K562 (cell line): ENCODE data around the gene BMP10. TPM values are rescaled to one million over a fixed set of nuclear protein-coding genes. Genes with fewer than 3 reads are reported as not detected.

ENCODE experiments used
- ATAC-seq: fragments of 200-7000 bp; cut with Tn5 transposase; 3 replicates; pipeline ENCODE4 v1.9.1; 2020; ENCODE audit warnings: moderate library complexity
- BruUV-seq: library from RNA; stranded (reverse); fragments of 400-500 nt; replicated peaks from 2 replicates; lab custom pipeline; 2021; lab: Mats Ljungman, UMichigan
- CTCF ChIA-PET: fragments of 300-600 bp; formaldehyde crosslinking; extraction: SDS; loops from one replicate; lab custom pipeline; 2021; ENCODE audit warnings: low intra/inter-chr PET ratio; lab: Yijun Ruan, JAX
- POLR2A ChIA-PET: fragments of 300-600, 350-650 bp; sonication (Branson Sonifier 250); formaldehyde crosslinking; extraction: SDS; loops from one replicate; lab custom pipeline; 2021; ENCODE audit warnings: antibody characterized with exemption, inconsistent platforms; lab: Yijun Ruan, JAX
- DNase-seq, 4 experiments: peaks; one replicate each; pipeline versions ENCODE4 v3.0.0 to v3.0.0-alpha.2; 2011 to 2018; ENCODE audit warnings: low spot score in 3 of 4, mixed read lengths in 3 of 4; ENCODE audit errors: extremely low read depth in 1 of 4
- FAIRE-seq: peaks from 2 replicates; lab custom pipeline; 2011; peaks lifted over from hg19 to GRCh38; lab: Jason Lieb, UNC
- H2AFZ ChIP-seq: 2 replicates; pipeline ENCODE4 v1.6.0; 2011; ENCODE audit warnings: low read depth, low read length, control low read depth, inconsistent platforms
- H3K27ac ChIP-seq: fragments of 200-600 bp; 3 replicates; pipeline ENCODE4 v1.8.0; 2011; ENCODE audit warnings: low read depth, mild to moderate bottlenecking, control low read depth, inconsistent platforms, low read length, moderate library complexity, mixed read lengths; ENCODE audit errors: extremely low read depth
- H3K27me3 ChIP-seq, 2 experiments: fragments of 300-600 bp in 1 of 2; 2 replicates in 1 of 2; 3 replicates in 1 of 2; pipeline versions ENCODE4 v1.6.0 to v1.8.0; 2011; ENCODE audit warnings: inconsistent platforms in 2 of 2, low read length in 2 of 2, mild to moderate bottlenecking in 1 of 2, mixed read lengths in 1 of 2, moderate library complexity in 1 of 2; ENCODE audit not compliant: control insufficient read depth in 2 of 2, insufficient read depth in 2 of 2
- H3K36me3 ChIP-seq: fragments of 300-600 bp; 3 replicates; pipeline ENCODE4 v1.8.0; 2011; ENCODE audit warnings: mild to moderate bottlenecking, low read length, inconsistent platforms; ENCODE audit not compliant: control insufficient read depth, insufficient read depth
- H3K4me1 ChIP-seq, 2 experiments: fragments of 200-600 bp in 1 of 2; replicated peaks in 1 of 2; 2 replicates in 1 of 2; 3 replicates in 1 of 2; pipeline versions ENCODE4 v1.5.1 to v1.8.0; 2011; ENCODE audit warnings: inconsistent platforms in 2 of 2, low read length in 2 of 2, mild to moderate bottlenecking in 1 of 2, mixed read lengths in 1 of 2, moderate library complexity in 1 of 2; ENCODE audit not compliant: control insufficient read depth in 2 of 2, insufficient read depth in 2 of 2
- H3K4me2 ChIP-seq: 2 replicates; pipeline ENCODE4 v1.6.1; 2011; ENCODE audit warnings: low read length, control low read depth, inconsistent platforms, mixed read lengths; ENCODE audit not compliant: insufficient read depth
- H3K4me3 ChIP-seq: fragments of 200-600 bp; sonication (generic), shearing (Covaris generic); 2 replicates; pipeline ENCODE4 v1.5.1; 2016; ENCODE audit warnings: control low read depth, inconsistent platforms
- H3K79me2 ChIP-seq: fragments of 200-600 bp; 3 replicates; pipeline ENCODE4 v1.8.0; 2011; ENCODE audit warnings: low read length, inconsistent platforms; ENCODE audit not compliant: control insufficient read depth, insufficient read depth
- H3K9ac ChIP-seq, 2 experiments: 2 replicates each; pipeline versions ENCODE4 v1.6.0 to v1.6.1; 2011; ENCODE audit warnings: low read depth in 2 of 2, low read length in 2 of 2, control low read depth in 1 of 2, inconsistent platforms in 1 of 2, mild to moderate bottlenecking in 1 of 2, mixed read lengths in 1 of 2; ENCODE audit not compliant: insufficient read depth in 1 of 2
- H3K9me1 ChIP-seq: one replicate; pipeline ENCODE4 v1.6.0; 2011; ENCODE audit warnings: inconsistent platforms, mild to moderate bottlenecking, low read length, moderate library complexity; ENCODE audit not compliant: control insufficient read depth, insufficient read depth
- H3K9me3 ChIP-seq: replicated peaks from 2 replicates; pipeline ENCODE4 v1.5.1; 2011; ENCODE audit warnings: low read depth, low read length, inconsistent platforms; ENCODE audit not compliant: control insufficient read depth, insufficient read depth
- H4K20me1 ChIP-seq: replicated peaks from 2 replicates; pipeline ENCODE4 v1.6.1; 2011; ENCODE audit warnings: low read length, inconsistent platforms, mixed read lengths; ENCODE audit not compliant: control insufficient read depth, insufficient read depth
- CTBP1 ChIP-seq: fragments of 450-650 bp; IDR thresholded peaks from 2 replicates; pipeline ENCODE4 v1.6.1; 2016; ENCODE audit warnings: borderline replicate concordance
- FOSL1 ChIP-seq: fragments of 200-800 bp; sonication (Bioruptor generic); conservative IDR thresholded peaks from 2 replicates; pipeline ENCODE4 v1.6.1; 2016; ENCODE audit warnings: missing genetic modification characterization, missing compliant biosample characterization
- MCM2 ChIP-seq: fragments of 450-650 bp; IDR thresholded peaks from 2 replicates; pipeline ENCODE4 v1.6.1; 2017; ENCODE audit warnings: low read depth, mild to moderate bottlenecking
- NR2C1 ChIP-seq, 2 experiments: fragments of 450-650 bp; IDR thresholded peaks; 2 replicates each; pipeline ENCODE4 v1.6.1; 2017; ENCODE audit warnings: mild to moderate bottlenecking in 2 of 2, antibody characterized with exemption in 1 of 2, inconsistent platforms in 1 of 2, missing compliant biosample characterization in 1 of 2, missing genetic modification characterization in 1 of 2
- THRA ChIP-seq: fragments of 450-650 bp; IDR thresholded peaks from 2 replicates; pipeline ENCODE4 v1.6.1; 2017; ENCODE audit warnings: mild to moderate bottlenecking, moderate library complexity
- ZEB2 ChIP-seq: fragments of 450-650 bp; IDR thresholded peaks from 2 replicates; pipeline ENCODE4 v1.6.1; 2016
- in situ Hi-C: fragments of 300-500 bp; cut with MboI; formaldehyde crosslinking; loops from 4 replicates; pipeline ENCODE4 v1.15.0; 2018; ENCODE audit warnings: inconsistent platforms, mixed read lengths
- intact Hi-C: fragments of 100-400 bp; cut with micrococcal nuclease; formaldehyde crosslinking; loops from 2 replicates; pipeline ENCODE4 v1.14.2; 2022
- polyA plus RNA-seq, 8 experiments: library from polyadenylated mRNA; depleted of rRNA in 4 of 8; stranded (reverse) in 5 of 8; unstranded in 3 of 8; fragments of >200 nt; fragmentation: Nextera tagmentation in 2 of 8; fragmentation: Illumina TruSeq in 1 of 8; extraction: Ambion mirVana in 2 of 8; extraction: Trizol in 1 of 8; gene quantifications; 2 replicates each; pipeline versions ENCODE4 v1.2.1 to v1.2.3, GENCODE V29; 2011 to 2014; ENCODE audit warnings: inconsistent platforms in 1 of 8, missing spikeins in 1 of 8
- total RNA-seq, 7 experiments: library from RNA; depleted of rRNA in 6 of 7; stranded (reverse); fragments of >200 nt in 6 of 7; fragmentation: Illumina TruSeq in 2 of 7; extraction: Trizol in 2 of 7; gene quantifications; 2 replicates each; pipeline versions ENCODE4 v1.2.1 to v1.2.3, GENCODE V29; 2011 to 2021; ENCODE audit warnings: low replicate concordance in 1 of 7

The BMP10 gene
- total and polyA plus RNA-seq, 9 of the 15 experiments (the other 6 are each of a cell fraction or from before 2014, with no cell fraction given), result 0.11 to 0.91 (median 0.43) TPM

- no peak for TF ChIP-seq THRA
- peak; percentile 54; the same call in 1 of the 2 replicates for TF ChIP-seq CTBP1
- TF ChIP-seq MCM2, result no peak
- peak; percentile 24; the same call in 1 of the 2 replicates for TF ChIP-seq ZEB2
Measured at GRCh38 chr2:68849579-68850030, 21.6 kb downstream of the BMP10 start (continued).

DNA sequence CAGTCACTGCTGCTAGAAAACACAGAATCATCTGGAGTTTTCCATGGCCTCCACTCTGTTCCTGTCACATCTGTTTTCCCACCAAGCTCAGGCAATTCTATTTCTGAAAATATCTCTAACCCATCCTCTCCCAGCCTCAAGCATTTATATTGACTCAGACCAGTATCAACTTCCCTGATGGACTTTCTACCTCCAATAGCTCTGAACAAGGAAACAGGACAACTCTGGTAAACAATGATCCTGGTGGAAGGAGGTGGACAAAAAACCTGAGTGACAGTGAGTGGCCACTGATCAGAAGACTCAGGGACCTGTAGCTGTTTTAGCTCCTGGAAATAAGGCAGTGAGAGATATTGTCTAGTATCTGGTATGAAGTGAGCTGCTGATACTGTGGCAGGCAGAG, 23.4 kb downstream of the BMP10 start:
- TF ChIP-seq FOSL1 (tag) (0 out of 2 replicates have a peak, but pooled peaks have one; percentile 9), NR2C1 (IDR thresholded peaks at IDR 0.05) (no peak), NR2C1 (tag; IDR thresholded peaks at IDR 0.05) (no peak)
- TF ChIP-seq, all 486 proteins: peak for 1
- no peaks in the 10 kb centered on the region for H3K9me1 ChIP-seq
- no peak for FAIRE-seq
- H3K4me1 ChIP-seq, result peaks cover 0 to 29% of the 10 kb centered on the region in 2 experiments; a peak in 3 of 5 replicates
- no peaks in the 10 kb centered on the region for H3K27me3 ChIP-seq
- no peaks in the 10 kb centered on the region for H4K20me1 ChIP-seq
- H3K4me3 ChIP-seq, result no peak overlapping the region
- BruUV-seq, result no TSS peak
- ChIA-PET CTCF (no interaction called here), POLR2A (interaction anchor here (0.6 to 2.8 kb wide), 4 partner anchors 12 to 380 kb away, joined by 3 to 20 read pairs (median 4); partner anchors contain the start of genes APLF and FBXO48)
- H3K9me3 ChIP-seq, result no peaks in the 10 kb centered on the region
- no peaks in the 10 kb centered on the region for H3K36me3 ChIP-seq
- no peak for ATAC-seq
- intact Hi-C loops (no loop called here), in situ Hi-C loops (loop anchor here (5.0 kb wide), 1 partner anchor 55 kb away; no protein-coding TSS in a partner anchor)
- H3K4me2 ChIP-seq, result no peak overlapping the region
- peak overlapping the region; percentile 75 for H2AFZ ChIP-seq
- H3K79me2 ChIP-seq, result no peaks in the 10 kb centered on the region
- H3K9ac ChIP-seq, result no peak overlapping the region
- DNase-seq, result no peak
- H3K27ac ChIP-seq, result peak overlapping the region; percentile 38; the same call in 1 of the 3 replicates
